SHP77 treated with DMSO at 0.1 percent for 48 hours (cell line): ENCODE measurements around the gene AP2B1.
"Not testable (repeated sequence)": the region's sequence is repeated elsewhere in the genome, so short reads cannot be mapped to it uniquely, and the experiment has no call there.

ENCODE experiments used
- DNase-seq: peaks from one replicate; lab custom pipeline; 2025; lab: John Stamatoyannopoulos, UW

The AP2B1 gene

GRCh38 chr17:35700150-35700549, 113.0 kb downstream of the AP2B1 start:
- DNase-seq: no peak

GRCh38 chr17:35701491-35701890, 114.4 kb downstream of the AP2B1 start:
- no peak for DNase-seq

GRCh38 chr17:35703308-35703707, 116.2 kb downstream of the AP2B1 start:
- not testable (repeated sequence) for DNase-seq

GRCh38 chr17:35705230-35705629, 118.1 kb downstream of the AP2B1 start:
- DNase-seq: no peak

- no peak for DNase-seq
Observed at GRCh38 chr17:35705705-35706104, 118.6 kb downstream of the AP2B1 start.

- no peak for DNase-seq
Observed at GRCh38 chr17:35708149-35708548, 121.0 kb downstream of the AP2B1 start.

GRCh38 chr17:35708951-35709350, 121.8 kb downstream of the AP2B1 start:
- DNase-seq: no peak

- DNase-seq: no peak
Observed at GRCh38 chr17:35709874-35710273, 122.8 kb downstream of the AP2B1 start.

GRCh38 chr17:35710950-35711349, 123.8 kb downstream of the AP2B1 start:
- no peak for DNase-seq

- no peak for DNase-seq
Observed at GRCh38 chr17:35713069-35713728, 126.1 kb downstream of the AP2B1 start.

- DNase-seq: no peak
Observed at GRCh38 chr17:35714988-35715387, 127.9 kb downstream of the AP2B1 start.

GRCh38 chr17:35715416-35715815, 128.3 kb downstream of the AP2B1 start:
- no peak for DNase-seq

- DNase-seq: no peak
Observed at GRCh38 chr17:35716173-35716572, 129.1 kb downstream of the AP2B1 start.

- DNase-seq: no peak
Observed at GRCh38 chr17:35716897-35717465, 129.9 kb downstream of the AP2B1 start.

GRCh38 chr17:35717475-35717874, 130.4 kb downstream of the AP2B1 start:
- DNase-seq: no peak

- no peak for DNase-seq
Observed at GRCh38 chr17:35723735-35724134, 136.6 kb downstream of the AP2B1 start.

- no peak for DNase-seq
Observed at GRCh38 chr17:35725058-35725457, 137.9 kb downstream of the AP2B1 start.

- DNase-seq: no peak
Observed at GRCh38 chr17:35725802-35726126, 138.6 kb downstream of the AP2B1 start.

- no peak for DNase-seq
Observed at GRCh38 chr17:35726127-35726952, 139.2 kb downstream of the AP2B1 start.

GRCh38 chr17:35726953-35727460, 139.9 kb downstream of the AP2B1 start:
- DNase-seq: no peak

GRCh38 chr17:35727635-35728034, 140.5 kb downstream of the AP2B1 start:
- DNase-seq: no peak

- no peak for DNase-seq
Observed at GRCh38 chr17:35728551-35728950, 141.4 kb downstream of the AP2B1 start.

GRCh38 chr17:35729405-35729833, 142.3 kb downstream of the AP2B1 start:
- DNase-seq: no peak
